ENCODE measurements around the gene HDAC2.

The HDAC2 gene

GRCh38 chr6:113901482-113901881, 69.5 kb downstream of the HDAC2 start:
- Histone ChIP-seq H3K4me3 (ENCODE audit: low read depth, low read length) (no peak overlapping the region), H3K27me3 (no peaks in the 10 kb centered on the region), H3K4me1 (no peaks in the 10 kb centered on the region), H3K36me3 (no peaks in the 10 kb centered on the region), H3K9me3 (no peaks in the 10 kb centered on the region)
- no peak for TF ChIP-seq CTCF (IDR thresholded peaks at IDR 0.05; ENCODE audit: low read depth, low read length)
- no peak for DNase-seq

- H3K9me3 ChIP-seq: no peaks in the 10 kb centered on the region
- DNase-seq: no peak
- no peaks in the 10 kb centered on the region for H3K4me1 ChIP-seq
- TF ChIP-seq CTCF (IDR thresholded peaks at IDR 0.05; ENCODE audit: low read depth, low read length): no peak
- H3K27me3 ChIP-seq: no peaks in the 10 kb centered on the region
- no peak overlapping the region for H3K4me3 ChIP-seq (ENCODE audit: low read depth, low read length)
- H3K36me3 ChIP-seq: no peaks in the 10 kb centered on the region
Observed at GRCh38 chr6:113894712-113895674, 76.0 kb downstream of the HDAC2 start.

GRCh38 chr6:113893866-113894265, 77.1 kb downstream of the HDAC2 start:
- DNase-seq: no peak
- no peaks in the 10 kb centered on the region for H3K27me3 ChIP-seq
- no peaks in the 10 kb centered on the region for H3K36me3 ChIP-seq
- no peak for TF ChIP-seq CTCF (IDR thresholded peaks at IDR 0.05; ENCODE audit: low read depth, low read length)
- no peaks in the 10 kb centered on the region for H3K9me3 ChIP-seq
- no peaks in the 10 kb centered on the region for H3K4me1 ChIP-seq
- no peak overlapping the region for H3K4me3 ChIP-seq (ENCODE audit: low read depth, low read length)

GRCh38 chr6:113893451-113893850, 77.5 kb downstream of the HDAC2 start:
- Histone ChIP-seq H3K4me3 (ENCODE audit: low read depth, low read length) (no peak overlapping the region), H3K27me3 (no peaks in the 10 kb centered on the region), H3K4me1 (no peaks in the 10 kb centered on the region), H3K9me3 (no peaks in the 10 kb centered on the region), H3K36me3 (no peaks in the 10 kb centered on the region)
- no peak for DNase-seq
- TF ChIP-seq CTCF (IDR thresholded peaks at IDR 0.05; ENCODE audit: low read depth, low read length): no peak

GRCh38 chr6:113888956-113889630, 81.9 kb downstream of the HDAC2 start:
- no peak for TF ChIP-seq CTCF (IDR thresholded peaks at IDR 0.05; ENCODE audit: low read depth, low read length)
- Histone ChIP-seq H3K36me3 (no peaks in the 10 kb centered on the region), H3K4me3 (ENCODE audit: low read depth, low read length) (no peak overlapping the region), H3K9me3 (no peaks in the 10 kb centered on the region), H3K4me1 (no peaks in the 10 kb centered on the region), H3K27me3 (no peaks in the 10 kb centered on the region)
- DNase-seq: no peak

- no peak for DNase-seq
- H3K36me3 ChIP-seq: no peaks in the 10 kb centered on the region
- H3K27me3 ChIP-seq: no peaks in the 10 kb centered on the region
- H3K4me3 ChIP-seq (ENCODE audit: low read depth, low read length): no peak overlapping the region
- no peaks in the 10 kb centered on the region for H3K4me1 ChIP-seq
- H3K9me3 ChIP-seq: no peaks in the 10 kb centered on the region
- no peak for TF ChIP-seq CTCF (IDR thresholded peaks at IDR 0.05; ENCODE audit: low read depth, low read length)
Observed at GRCh38 chr6:113888493-113888892, 82.5 kb downstream of the HDAC2 start.

Measured in BE2C (cell line).